ENCODE measurements around the gene LCN15.
"Not testable (repeated sequence)": the region's sequence is repeated elsewhere in the genome, so short reads cannot be mapped to it uniquely, and the experiment has no call there.

LCN15 gene

GRCh38 chr9:136764301-136764891 is at the start of gene LCN15:
Gene LCN15 (minus strand): TSS chr9:136764518. CDS start chr9:136764488, 30 bp downstream.
- DNase-seq: no peak

GRCh38 chr9:136808806-136809158 is 44.5 kb upstream of the LCN15 start:
- DNase-seq: no peak

- DNase-seq: peak in 21 of 58 donors; percentile 21 to 73 (median 61)
Measured at GRCh38 chr9:136808075-136808805, 43.9 kb upstream of the LCN15 start.

- DNase-seq: peak in 53 of 58 donors; percentile 23 to 85 (median 67)
Measured at GRCh38 chr9:136807281-136808074, 43.2 kb upstream of the LCN15 start, which contains the start of gene RABL6. Gene RABL6 (plus strand): TSS chr9:136807948. CDS start chr9:136808197, 249 bp downstream.

- DNase-seq: no peak
Measured at GRCh38 chr9:136806631-136807201, 42.4 kb upstream of the LCN15 start.

- DNase-seq: no peak
Measured at GRCh38 chr9:136806067-136806466, 41.7 kb upstream of the LCN15 start.

- DNase-seq: no peak
Measured at GRCh38 chr9:136805207-136805740, 41.0 kb upstream of the LCN15 start.

- no peak for DNase-seq
Measured at GRCh38 chr9:136804509-136805206, 40.3 kb upstream of the LCN15 start.

- no peak for DNase-seq
Measured at GRCh38 chr9:136803551-136804508, 39.5 kb upstream of the LCN15 start.

- DNase-seq: not testable (repeated sequence)
Measured at GRCh38 chr9:136803009-136803550, 38.8 kb upstream of the LCN15 start.

GRCh38 chr9:136802321-136802720 is 38.0 kb upstream of the LCN15 start:
- DNase-seq: no peak

- peak in 50 of 58 donors; percentile 20 to 89 (median 62) for DNase-seq
Measured at GRCh38 chr9:136799854-136800657, 35.7 kb upstream of the LCN15 start.

- DNase-seq: peak in 1 of 58 donors; percentile 61
Measured at GRCh38 chr9:136799079-136799853, 34.9 kb upstream of the LCN15 start.

- no peak for DNase-seq
Measured at GRCh38 chr9:136798708-136799078, 34.4 kb upstream of the LCN15 start.

GRCh38 chr9:136796775-136797347 is 32.5 kb upstream of the LCN15 start:
- DNase-seq: not testable (repeated sequence)

- DNase-seq: no peak
Measured at GRCh38 chr9:136796238-136796774, 32.0 kb upstream of the LCN15 start, which contains the start of gene CCDC183. Gene CCDC183 (plus strand): TSS chr9:136796338. CDS start chr9:136796398, 60 bp downstream.

- no peak for DNase-seq
Measured at GRCh38 chr9:136795000-136795348, 30.7 kb upstream of the LCN15 start.
